GM21447 (cell line): Measurements from ENCODE around the gene GPR160.

Experiments
- ATAC-seq: cut with Tn5 transposase; IDR thresholded peaks from one replicate; pipeline ENCODE4 v1.9.1; 2021; ENCODE audit not compliant: unreplicated experiment

GPR160 gene

DNA sequence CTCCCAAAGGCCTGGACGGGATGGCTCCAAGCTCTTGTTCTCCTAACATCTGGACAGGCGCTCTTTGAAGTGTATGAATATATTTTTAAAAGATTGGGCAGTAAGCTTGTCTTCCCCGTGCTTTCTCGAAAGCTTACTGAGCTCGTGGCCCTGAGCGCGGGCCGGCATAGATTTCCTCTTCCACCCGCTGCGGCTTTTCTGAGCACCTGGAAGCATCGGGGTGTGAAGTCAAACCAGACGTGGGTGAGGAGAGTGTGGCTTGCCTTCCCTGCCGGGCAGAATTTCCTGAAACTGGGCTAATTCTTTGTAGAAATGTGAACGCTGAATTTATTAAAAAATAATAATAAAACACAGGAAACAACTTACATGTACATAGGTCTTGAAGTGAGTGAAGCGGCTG lies 25.9 kb downstream of the GPR160 start:
- ATAC-seq, result no peak

DNA sequence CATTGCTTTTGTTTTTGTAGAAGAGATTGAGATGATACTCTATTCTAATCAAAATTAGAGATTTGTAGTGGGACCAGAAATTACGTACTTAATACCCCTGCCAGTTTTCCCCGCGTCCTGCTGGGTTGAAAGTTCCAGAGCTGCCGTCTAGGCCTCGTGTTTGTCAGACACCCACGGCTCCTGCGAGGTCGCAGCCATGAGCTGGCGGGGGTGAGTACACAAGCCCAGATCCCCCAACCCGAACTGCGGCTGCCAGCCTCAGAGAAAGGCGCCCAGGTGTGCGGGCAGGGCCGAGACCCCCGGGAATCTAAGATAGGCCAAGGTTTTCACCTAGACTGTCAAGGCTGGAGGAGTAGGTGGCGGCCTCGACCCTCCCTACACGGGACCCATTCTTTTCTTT lies 26.3 kb downstream of the GPR160 start:
- no peak for ATAC-seq

DNA sequence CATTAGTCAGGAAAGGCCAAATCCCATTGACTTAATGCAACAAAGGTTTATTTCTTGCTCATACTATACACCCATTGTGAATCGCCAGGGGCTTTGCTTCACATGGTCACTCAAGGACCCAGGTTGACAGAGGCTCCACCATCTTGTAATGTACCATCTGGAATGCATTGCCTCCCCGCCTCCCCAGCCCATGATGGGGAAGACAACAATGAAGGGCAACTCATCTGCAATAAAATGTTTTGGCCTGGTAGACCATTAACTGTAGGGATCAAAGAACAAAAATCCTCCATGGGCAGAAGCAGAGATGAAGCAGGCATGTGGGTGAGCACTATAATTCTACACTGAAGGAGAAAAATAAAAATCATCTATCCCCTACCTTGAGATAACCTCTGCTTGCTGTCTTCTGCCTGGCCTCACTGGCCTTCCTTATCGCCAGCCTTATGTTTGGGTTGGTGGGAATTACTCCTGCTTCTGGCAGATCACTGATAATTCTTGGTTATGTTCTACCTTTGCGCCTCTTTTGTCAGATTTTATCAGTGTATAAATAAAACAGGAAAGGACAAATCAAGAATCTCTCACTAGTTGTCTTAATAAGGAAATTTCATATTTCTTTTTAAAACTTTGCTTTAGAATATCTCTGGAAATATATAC lies 37.8 kb downstream of the GPR160 start:
- ATAC-seq, result no peak

DNA sequence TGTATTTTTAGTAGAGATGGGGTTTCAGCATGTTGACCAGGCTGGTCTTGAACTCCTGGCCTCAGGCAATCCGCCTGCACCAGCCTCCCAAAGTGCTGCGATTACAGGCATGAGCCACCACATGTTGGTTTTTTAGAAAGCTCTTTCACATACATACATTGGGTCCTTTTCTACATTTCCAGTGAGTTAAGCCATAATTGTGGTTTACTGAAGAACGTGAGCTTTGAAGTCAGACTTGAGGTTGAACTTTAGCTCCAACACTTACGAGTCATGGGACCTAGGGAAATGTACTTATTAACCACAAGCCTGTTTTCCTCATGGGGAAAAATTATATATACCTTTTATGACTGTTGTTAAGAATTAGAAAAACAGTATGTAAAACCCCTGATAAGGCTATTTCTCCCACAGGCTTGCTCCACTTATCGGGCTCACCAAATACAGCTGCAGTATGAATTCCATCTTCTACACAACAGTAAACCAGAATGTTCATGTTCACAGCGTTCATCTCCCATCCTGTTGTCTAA lies 39.0 kb downstream of the GPR160 start:
- no peak for ATAC-seq

DNA sequence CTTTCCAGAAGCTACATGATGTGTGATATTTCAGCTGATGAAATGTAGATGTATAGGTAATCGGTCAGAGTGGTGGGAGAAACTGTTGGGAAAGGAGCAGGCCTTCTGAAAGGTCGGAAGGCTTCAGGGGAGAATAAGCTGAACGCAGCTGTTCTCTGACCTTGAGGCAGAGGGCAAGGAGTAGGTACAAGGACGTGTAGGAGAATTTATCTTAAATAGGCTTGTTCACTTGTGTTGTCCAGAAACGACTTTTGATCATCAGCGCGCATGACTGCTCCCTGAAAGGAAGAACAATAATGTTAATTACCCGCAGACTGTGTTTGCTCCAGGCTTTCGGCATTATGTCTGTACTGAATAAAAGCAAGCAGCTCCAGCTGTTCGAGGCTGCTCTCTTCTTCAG lies 39.6 kb downstream of the GPR160 start:
- no peak for ATAC-seq

DNA sequence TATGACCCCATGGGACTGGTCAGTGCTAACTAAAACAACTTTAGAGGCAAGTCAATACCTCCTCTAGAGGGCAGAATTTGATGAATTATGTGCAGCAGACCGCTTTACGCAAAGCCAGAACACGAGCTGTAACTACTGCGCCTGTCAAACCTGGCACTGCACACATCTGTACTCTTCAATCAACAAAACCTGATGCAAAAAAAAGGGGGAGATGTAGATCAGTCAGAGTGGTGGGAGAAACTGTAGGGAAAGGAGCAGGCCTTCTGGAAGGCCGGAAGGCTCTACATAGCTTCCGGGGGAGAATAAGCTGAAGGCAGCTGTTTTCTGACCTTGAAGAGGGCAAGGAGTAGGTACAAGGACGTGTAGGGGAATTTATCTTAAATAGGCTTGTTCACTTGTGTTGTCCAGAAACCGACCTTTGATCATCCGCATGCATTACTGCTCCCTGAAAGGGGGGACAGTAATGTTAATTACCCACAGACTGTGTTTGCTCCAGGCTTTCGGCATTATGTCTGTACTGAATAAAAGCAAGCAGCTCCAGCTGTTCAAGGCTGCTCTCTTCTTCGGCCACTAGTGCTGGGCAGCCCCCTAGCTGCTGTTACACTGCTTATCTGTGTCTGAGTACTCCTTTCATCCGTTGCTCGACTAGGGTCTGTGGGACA lies 41.0 kb downstream of the GPR160 start:
- ATAC-seq, result no peak

DNA sequence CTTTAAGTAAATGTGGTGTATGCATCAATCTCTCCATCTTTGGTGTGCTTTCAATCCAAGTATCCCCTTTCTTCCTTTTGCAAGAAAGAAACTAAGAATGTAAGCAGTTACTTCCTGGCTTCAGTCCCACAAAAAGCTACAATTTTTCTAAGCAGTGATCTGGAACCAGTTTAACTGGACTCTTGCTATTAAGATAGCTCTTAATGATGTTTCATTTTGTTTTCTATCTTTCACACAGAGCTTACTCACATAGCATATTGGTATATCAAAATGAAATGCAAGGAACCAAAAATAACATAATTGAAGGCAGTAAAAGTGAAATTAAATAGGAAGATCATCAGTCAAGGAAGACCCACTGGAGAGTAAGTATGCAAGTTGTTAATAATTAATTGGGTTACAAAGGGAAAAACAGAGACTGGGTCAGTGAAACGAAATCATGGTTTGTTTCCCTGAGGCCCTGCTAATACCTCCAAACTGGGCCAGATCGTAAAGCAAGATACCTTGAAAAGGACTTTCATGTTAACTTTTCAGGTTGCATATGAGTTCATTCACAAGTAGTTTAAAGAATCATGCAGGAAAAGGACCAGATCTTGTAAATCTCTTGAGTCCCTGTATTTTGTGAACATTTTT lies 41.9 kb downstream of the GPR160 start:
- no peak for ATAC-seq

DNA sequence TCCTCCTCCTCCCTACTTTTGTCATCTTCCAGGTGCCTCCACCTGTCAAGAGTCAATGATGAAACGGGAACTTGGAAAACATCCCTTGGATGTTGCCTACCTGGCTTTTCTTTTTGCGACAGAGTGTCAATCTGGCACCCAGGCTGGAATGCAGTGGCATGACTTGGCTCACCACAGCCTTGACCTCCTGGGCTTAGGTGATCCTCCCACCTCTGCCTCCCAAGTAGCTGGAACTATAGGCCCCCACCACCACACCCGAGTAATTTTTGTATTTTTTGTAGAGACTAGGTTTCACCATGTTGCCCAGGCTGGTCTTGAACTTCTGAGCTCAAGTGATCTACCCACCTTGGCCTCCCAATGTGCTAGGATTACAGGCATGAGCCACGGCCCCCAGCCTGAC lies 42.8 kb downstream of the GPR160 start:
- no peak for ATAC-seq

DNA sequence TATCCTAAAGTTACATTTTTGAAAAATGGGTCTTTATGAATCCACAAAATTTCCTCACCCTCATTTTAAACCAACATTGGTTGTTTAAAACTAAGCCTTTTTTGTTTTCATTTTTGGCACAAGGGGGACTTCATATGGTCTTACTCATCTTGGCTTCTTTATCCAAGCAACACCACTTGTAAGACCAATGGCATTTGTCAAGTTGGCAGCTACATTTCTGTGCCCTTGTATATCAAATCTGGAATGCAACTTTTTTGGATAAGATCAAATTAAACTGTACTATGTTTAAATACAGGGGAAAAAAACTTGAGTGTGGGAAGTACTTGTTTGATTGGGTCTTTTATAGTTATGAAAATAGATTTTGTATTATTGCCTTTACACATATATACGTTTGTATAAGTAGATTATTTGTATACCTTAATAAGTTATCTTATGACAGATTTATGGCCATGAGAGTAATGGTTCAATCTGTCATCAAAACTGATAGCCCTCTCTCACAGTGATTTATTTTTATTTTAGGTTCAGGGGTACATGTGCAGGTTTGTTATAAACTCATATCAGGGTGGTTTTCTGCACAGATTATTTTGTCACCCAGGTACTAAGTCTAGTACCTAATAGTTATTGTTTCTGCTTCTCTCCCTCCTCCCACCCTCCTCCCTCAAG lies 43.4 kb downstream of the GPR160 start:
- ATAC-seq, result no peak

DNA sequence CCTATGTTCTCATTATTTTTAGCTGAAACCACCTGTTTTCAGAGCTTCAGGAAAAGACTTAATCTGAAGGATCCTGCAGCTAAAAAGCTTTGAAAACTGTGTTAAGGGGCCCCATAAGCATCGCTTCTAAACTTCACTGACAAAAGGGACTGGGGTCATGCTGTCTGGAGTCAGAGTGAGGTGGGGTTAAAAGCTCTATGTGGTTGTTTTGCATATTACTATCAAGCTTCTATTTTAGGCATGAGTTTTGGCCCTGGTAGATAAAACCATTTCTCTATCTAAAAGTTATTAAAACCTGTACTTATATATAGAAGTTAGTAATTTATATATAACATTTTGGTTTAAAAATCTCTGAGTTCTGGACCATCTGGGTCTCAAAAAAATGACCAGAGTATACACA lies 45.5 kb downstream of the GPR160 start:
- no peak for ATAC-seq

DNA sequence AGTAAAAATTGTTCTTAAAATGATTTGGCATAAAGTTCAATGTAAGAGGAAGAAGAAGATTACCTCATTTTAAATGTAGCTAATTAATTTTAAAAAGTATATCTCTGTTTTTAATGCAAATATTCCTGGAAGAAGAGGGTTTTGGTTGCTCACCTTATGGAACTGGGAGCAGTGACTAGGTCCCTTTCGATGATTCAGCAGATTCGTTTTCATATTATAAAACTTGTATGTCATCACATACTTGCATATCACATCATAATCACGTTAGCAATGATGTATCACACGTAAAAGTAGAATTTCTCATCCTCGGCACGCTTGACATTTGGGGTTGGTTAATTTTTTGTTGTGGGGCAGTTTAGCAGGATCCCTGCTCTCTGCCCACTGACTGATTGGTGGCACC lies 47.6 kb downstream of the GPR160 start:
- no peak for ATAC-seq

DNA sequence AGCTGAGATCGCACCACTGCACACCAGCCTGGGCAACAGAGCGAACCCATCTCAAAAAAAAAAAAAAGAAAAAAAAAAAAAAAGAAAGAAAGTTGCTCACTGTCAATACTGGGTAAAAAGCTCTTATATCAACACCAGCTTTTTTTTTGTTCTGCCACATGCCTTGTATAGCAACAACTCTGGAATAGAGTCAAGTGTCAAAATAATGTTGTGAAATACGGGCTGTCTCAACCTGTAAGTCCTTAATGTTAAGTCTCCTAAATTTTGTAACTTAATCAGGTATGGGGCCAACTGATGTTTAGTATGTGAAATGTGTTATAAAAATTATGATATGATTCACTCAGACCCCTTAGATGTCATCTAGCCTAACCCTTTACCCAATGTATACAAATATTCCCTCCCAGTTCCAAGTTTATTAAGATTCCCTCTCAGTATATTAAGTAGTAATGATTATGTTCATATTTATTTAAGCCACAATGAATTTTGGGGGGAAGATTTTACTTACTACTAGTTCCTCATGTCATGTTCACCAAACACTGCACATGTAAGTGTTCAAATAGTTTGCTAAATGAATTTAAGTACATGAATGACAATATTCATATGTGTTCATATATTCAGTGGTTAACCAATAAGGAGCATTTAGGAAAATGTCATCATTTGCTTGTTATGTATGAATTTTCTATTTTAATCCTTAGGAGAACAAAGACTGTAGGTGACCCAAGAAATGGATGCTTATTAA lies 52.2 kb downstream of the GPR160 start:
- ATAC-seq, result no peak

DNA sequence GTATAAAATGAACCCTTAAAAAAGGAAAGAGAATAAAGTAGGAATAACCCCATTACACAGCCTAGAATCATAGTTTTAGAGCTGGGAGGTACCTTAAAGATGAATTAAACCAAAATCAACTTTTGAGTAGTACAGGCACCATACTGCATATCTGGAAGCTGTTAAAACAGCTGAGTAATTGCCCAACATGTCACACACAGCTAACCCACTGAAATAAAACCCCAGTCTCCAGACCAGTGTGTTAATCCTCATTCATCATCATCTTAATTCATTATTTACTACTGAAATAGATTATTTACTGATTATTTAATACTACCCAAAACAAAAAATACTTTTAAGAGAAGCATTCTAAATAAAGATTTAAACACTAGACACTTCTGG lies 52.8 kb downstream of the GPR160 start:
- ATAC-seq, result no peak

DNA sequence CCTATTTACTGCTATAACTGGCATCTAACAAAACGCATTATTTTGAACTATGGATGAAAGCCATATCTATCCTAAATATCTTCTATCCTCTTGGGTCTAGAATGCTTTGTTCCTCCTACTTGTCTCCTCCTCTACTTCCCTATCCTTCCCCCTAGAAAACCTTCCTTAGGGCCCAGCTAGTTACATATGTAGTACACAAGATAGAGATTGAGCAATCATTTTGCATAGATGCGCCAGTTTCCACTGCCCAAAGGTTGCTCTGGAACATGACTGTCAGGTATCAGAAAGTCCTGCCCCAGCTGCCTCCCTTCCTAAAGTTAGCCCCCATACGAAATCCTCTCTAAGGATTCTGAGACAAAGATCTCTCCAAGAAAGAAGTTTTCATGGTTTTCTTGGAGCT lies 55.1 kb downstream of the GPR160 start:
- no peak for ATAC-seq

DNA sequence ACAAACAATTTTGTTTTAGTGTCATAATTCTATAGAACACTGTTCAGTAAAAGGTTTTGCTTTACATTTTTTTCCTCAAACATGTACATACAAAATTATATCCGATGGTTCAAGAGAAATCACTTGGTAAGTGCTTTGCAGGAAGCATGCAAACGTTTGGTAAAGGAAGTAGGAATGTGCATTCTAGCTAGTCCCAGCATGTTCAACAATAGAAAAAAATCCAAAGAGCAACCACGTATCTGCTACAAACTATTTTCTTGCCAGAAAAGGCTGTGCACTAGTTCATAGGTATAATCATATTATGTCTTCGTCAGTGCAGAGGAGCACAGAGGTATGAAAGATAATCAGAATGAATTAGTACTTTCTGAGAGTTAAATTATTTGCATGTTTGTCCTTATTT lies 58.0 kb downstream of the GPR160 start:
- ATAC-seq, result no peak

DNA sequence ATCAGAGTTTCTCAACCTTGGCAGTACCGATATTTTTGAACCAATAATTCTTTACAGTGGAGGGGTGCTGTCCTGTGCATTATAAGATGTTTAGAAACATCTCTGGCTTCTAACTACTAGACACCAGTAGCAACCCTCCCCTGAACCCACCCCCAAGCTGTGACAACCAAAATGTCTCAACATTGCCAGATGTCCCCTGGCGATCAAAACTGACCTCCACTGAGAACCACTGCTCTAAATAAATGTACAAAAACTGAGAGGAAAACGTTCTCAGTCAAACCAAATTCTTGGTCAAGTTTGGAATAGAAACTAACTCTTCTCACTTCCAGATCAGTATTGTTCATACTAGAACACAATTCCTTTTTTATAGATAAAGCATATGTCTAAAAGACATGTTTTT lies 58.5 kb downstream of the GPR160 start:
- ATAC-seq, result no peak

DNA sequence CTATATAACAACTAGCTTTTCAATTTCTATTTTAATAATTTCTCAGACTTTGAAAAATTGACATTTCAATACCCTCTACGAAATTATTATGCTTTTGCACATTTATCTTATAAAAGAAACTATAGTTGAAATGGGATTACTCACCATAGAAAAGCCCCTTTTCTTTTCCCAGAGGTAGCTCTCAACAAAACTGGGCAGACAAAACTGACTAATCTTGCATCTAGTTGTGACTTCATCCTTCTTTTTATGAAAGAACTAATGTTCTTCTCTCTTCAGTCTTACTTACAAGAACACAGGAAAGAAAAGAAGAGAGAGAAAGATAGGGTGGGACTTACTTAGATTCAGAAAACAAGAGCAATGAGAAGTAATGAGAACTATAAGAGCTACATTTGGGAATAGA lies 61.0 kb downstream of the GPR160 start:
- no peak for ATAC-seq

DNA sequence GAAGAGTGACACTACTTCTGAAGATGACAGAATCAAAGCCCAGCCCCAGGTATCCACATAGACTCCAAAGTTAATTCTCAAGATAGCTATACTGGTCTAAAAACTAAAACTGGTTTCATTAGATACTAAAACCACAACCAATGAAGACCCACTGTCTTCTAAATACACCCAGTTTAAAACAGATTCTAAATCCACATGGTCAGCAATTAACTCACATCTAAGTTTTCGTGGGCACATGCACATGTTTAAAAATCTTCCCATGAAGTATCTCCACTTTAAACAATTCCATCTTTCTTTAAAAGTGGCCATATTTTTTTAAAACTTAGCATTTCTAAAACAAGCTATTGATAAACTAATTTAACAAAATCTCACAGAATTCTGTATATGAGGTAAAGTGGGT lies 63.1 kb downstream of the GPR160 start:
- ATAC-seq, result no peak

DNA sequence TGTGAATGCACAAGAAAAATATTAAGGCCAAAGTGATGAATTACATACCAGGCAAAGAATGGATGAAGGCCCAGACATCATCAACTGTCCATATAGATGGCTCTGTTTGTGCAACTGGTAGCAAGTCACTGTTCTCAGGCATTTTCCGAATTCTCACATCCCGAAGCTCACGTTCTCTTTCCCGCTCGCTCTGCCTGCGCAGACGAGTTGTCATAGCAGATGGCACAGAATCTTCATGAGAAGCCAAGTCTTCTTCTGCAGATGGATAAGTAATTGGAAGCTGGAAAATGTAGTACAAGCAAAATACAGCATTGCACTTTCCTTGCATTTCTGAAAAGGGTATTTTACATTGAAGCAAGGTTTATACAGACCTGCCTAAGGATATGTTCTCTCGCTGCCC lies 64.6 kb downstream of the GPR160 start:
- ATAC-seq, result no peak

DNA sequence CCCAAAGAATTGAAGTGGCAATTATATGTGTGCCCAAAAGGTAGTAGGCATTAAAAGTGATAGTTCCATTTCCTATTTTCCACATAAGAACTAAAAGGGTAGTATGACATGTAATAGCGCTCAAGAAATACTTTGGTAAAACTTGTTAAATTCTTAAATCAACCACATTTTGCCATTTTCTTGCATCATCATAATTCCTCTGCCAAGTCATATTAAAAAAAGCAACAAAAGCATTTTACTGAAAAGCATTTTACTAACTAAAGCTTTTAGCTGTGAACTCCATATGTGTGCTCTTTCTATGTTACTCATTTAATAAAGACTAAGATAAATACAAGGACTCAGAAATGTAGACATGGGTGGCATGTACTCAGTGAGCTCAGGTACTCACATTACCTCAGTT lies 70.1 kb downstream of the GPR160 start:
- no peak for ATAC-seq

DNA sequence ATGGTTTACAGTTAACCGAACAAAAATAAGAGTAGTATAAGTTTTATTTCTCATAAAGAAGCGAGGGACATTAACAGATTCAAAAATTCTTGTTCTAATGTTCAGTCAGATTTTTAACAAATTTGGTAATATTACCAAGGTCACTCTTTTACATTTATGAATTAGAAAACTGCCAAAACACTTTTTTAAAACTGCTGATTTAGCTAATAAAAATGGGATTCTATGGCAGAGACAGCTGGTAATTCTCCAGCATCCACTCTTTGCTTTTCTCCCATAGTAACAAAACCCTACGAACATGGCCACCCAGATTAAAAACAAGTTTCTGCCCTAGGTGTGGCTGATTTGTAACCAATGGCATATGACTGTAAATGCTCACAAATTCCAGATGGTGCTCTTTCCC lies 71.2 kb downstream of the GPR160 start:
- ATAC-seq, result no peak
